ENCODE data around the gene ZNF592. TPM values are rescaled to one million over a fixed set of nuclear protein-coding genes. Genes with fewer than 3 reads are reported as not detected.

ZNF592 gene
- total and polyA plus RNA-seq, 9 of the 15 experiments (the other 6 are each of a cell fraction or from before 2014, with no cell fraction given), result 0.88 to 23.8 (median 7.4) TPM

- TF ChIP-seq GMEB1 (CRISPR knock-in tag; IDR thresholded peaks at IDR 0.05) (no peak), SLC30A9 (CRISPR knock-in tag; IDR thresholded peaks at IDR 0.05) (no peak), VEZF1 (CRISPR knock-in tag; IDR thresholded peaks at IDR 0.05) (no peak), NFIC (IDR thresholded peaks at IDR 0.05) (no peak), NFIX (CRISPR knock-in tag; IDR thresholded peaks at IDR 0.05; ENCODE audit: low read depth) (no peak), HOXB6 (CRISPR knock-in tag; IDR thresholded peaks at IDR 0.05; ENCODE audit: borderline replicate concordance) (no peak), RBM25 (IDR thresholded peaks at IDR 0.05; ENCODE audit: low read depth, low read length, severe bottlenecking) (no peak), NR4A1 (CRISPR knock-in tag; IDR thresholded peaks at IDR 0.05) (no peak), NR4A1 (tag; IDR thresholded peaks at IDR 0.05) (no peak), ZNF395 (CRISPR knock-in tag; IDR thresholded peaks at IDR 0.05) (no peak), MITF (IDR thresholded peaks at IDR 0.05) (peak; percentile 41; the same call in 1 of the 2 replicates), NFXL1 (CRISPR knock-in tag; IDR thresholded peaks at IDR 0.05) (no peak), PPARD (CRISPR knock-in tag; IDR thresholded peaks at IDR 0.05) (no peak), ATF3 (IDR thresholded peaks at IDR 0.05) (peak; percentile 18; the same call in 1 of the 2 replicates), ATF3 (CRISPR knock-in tag; conservative IDR thresholded peaks at IDR 0.05) (no peak), ZNF224 (CRISPR knock-in tag; IDR thresholded peaks at IDR 0.05) (no peak), FOXK1 (CRISPR knock-in tag; IDR thresholded peaks at IDR 0.05; ENCODE audit: borderline replicate concordance) (no peak), FOSL1 (tag; conservative IDR thresholded peaks at IDR 0.05) (peak; percentile 37), CREB3 (tag; conservative IDR thresholded peaks at IDR 0.05; ENCODE audit: low read depth) (no peak), DACH1 (IDR thresholded peaks at IDR 0.05; ENCODE audit: partially characterized antibody) (no peak), MAFG (tag; conservative IDR thresholded peaks at IDR 0.05) (peak; percentile 79), TCF7L2 (IDR thresholded peaks at IDR 0.05; ENCODE audit: low read depth, low read length) (no peak)
Observed at GRCh38 chr15:84785053-84785452, 36.7 kb downstream of the ZNF592 start (continued).

All from K562 (cell line).